H9 (cell line): ENCODE results near the gene WDR54. TPM values are rescaled to one million over a fixed set of nuclear protein-coding genes. Genes with fewer than 3 reads are reported as not detected.
A peak's percentile ranks its signal among the peaks of the same experiment; 100 is the strongest.

Experiments
- DNase-seq: peaks from one replicate; pipeline ENCODE4 v3.0.0-alpha.2; 2017
- H2AFZ ChIP-seq: one replicate; pipeline ENCODE4 v1.6.1; 2013; ENCODE audit warnings: mild to moderate bottlenecking, low read length, control low read depth, moderate library complexity
- H2AK5ac ChIP-seq: 2 replicates; pipeline ENCODE4 v1.6.1; 2013; ENCODE audit warnings: low read length, control low read depth, mixed read lengths; ENCODE audit not compliant: insufficient read length
- H2BK120ac ChIP-seq: one replicate; pipeline ENCODE4 v1.6.1; 2013; ENCODE audit warnings: low read depth, mild to moderate bottlenecking, low read length, control low read depth, inconsistent platforms; ENCODE audit not compliant: poor library complexity, severe bottlenecking
- H2BK12ac ChIP-seq: 2 replicates; pipeline ENCODE4 v1.6.1; 2013; ENCODE audit warnings: low read length, control low read depth, mixed read lengths, low read depth; ENCODE audit not compliant: insufficient read length
- H2BK15ac ChIP-seq: 2 replicates; pipeline ENCODE4 v1.6.1; 2013; ENCODE audit warnings: low read depth, low read length, control low read depth
- H2BK20ac ChIP-seq: one replicate; pipeline ENCODE4 v1.6.1; 2013; ENCODE audit warnings: low read depth, mild to moderate bottlenecking, low read length, control low read depth, inconsistent platforms; ENCODE audit not compliant: poor library complexity, severe bottlenecking
- H2BK5ac ChIP-seq: 2 replicates; pipeline ENCODE4 v1.6.1; 2013; ENCODE audit warnings: low read length, control low read depth, mixed read lengths; ENCODE audit not compliant: insufficient read length
- H3K14ac ChIP-seq: 2 replicates; pipeline ENCODE4 v1.6.1; 2013; ENCODE audit warnings: low read length, control low read depth; ENCODE audit not compliant: insufficient read depth
- H3K18ac ChIP-seq: 2 replicates; pipeline ENCODE4 v1.6.1; 2013; ENCODE audit warnings: low read depth, mild to moderate bottlenecking, mixed read lengths, low read length, control low read depth; ENCODE audit not compliant: insufficient read length
- H3K23ac ChIP-seq: 2 replicates; pipeline ENCODE4 v1.6.1; 2013; ENCODE audit warnings: low read length, control low read depth, mixed read lengths, low read depth; ENCODE audit not compliant: insufficient read length
- H3K23me2 ChIP-seq: 2 replicates; pipeline ENCODE4 v1.6.1; 2013; ENCODE audit warnings: low read depth, mild to moderate bottlenecking, mixed read lengths, low read length, control low read depth; ENCODE audit not compliant: insufficient read length, poor library complexity, severe bottlenecking
- H3K27ac ChIP-seq: 2 replicates; pipeline ENCODE4 v1.5.1; 2013; ENCODE audit warnings: low read length, control low read depth, mixed read lengths, low read depth; ENCODE audit not compliant: insufficient read length
- H3K27me3 ChIP-seq: 2 replicates; pipeline ENCODE4 v1.6.1; 2013; ENCODE audit warnings: low read length, control low read depth, inconsistent platforms; ENCODE audit not compliant: insufficient read depth
- H3K4ac ChIP-seq: 2 replicates; pipeline ENCODE4 v1.6.1; 2013; ENCODE audit warnings: low read depth, mild to moderate bottlenecking, control low read depth, inconsistent platforms, low read length, moderate library complexity
- H3K4me1 ChIP-seq: 2 replicates; pipeline ENCODE4 v1.6.1; 2013; ENCODE audit warnings: low read length, control low read depth, inconsistent platforms; ENCODE audit not compliant: insufficient read depth
- H3K4me2 ChIP-seq: 2 replicates; pipeline ENCODE4 v1.6.1; 2013; ENCODE audit warnings: low read length, control low read depth, mixed read lengths; ENCODE audit not compliant: insufficient read length, insufficient read depth
- H3K56ac ChIP-seq: 2 replicates; pipeline ENCODE4 v1.6.1; 2013; ENCODE audit warnings: low read depth, mild to moderate bottlenecking, mixed read lengths, low read length, control low read depth; ENCODE audit not compliant: insufficient read length
- H3K79me1 ChIP-seq: 2 replicates; pipeline ENCODE4 v1.6.1; 2013; ENCODE audit warnings: low read depth, mild to moderate bottlenecking, moderate library complexity, low read length, control low read depth, inconsistent platforms; ENCODE audit not compliant: insufficient read depth, poor library complexity, severe bottlenecking
- H3K79me2 ChIP-seq: 2 replicates; pipeline ENCODE4 v1.6.1; 2013; ENCODE audit warnings: low read length, control low read depth, inconsistent platforms; ENCODE audit not compliant: insufficient read depth
- H3K9ac ChIP-seq: 2 replicates; pipeline ENCODE4 v1.6.1; 2013; ENCODE audit warnings: low read length, control low read depth, mixed read lengths; ENCODE audit not compliant: insufficient read length; ENCODE audit errors: extremely low read depth
- H3K9me3 ChIP-seq: one replicate; pipeline ENCODE4 v1.6.1; 2013; ENCODE audit warnings: low read depth, low read length, inconsistent platforms; ENCODE audit not compliant: control insufficient read depth
- H3T11ph ChIP-seq: one replicate; pipeline ENCODE4 v1.6.1; 2013; ENCODE audit warnings: mild to moderate bottlenecking, low read length, control low read depth, inconsistent platforms
- H4K20me1 ChIP-seq: one replicate; pipeline ENCODE4 v1.6.1; 2013; ENCODE audit not compliant: control insufficient read depth, insufficient read length, insufficient read depth
- H4K5ac ChIP-seq: 2 replicates; pipeline ENCODE4 v1.6.1; 2013; ENCODE audit warnings: low read depth, mild to moderate bottlenecking, mixed read lengths, low read length, control low read depth; ENCODE audit not compliant: insufficient read length
- H4K8ac ChIP-seq: replicated peaks from 2 replicates; pipeline ENCODE4 v1.6.1; 2013; ENCODE audit warnings: low read length, control low read depth, mixed read lengths, low read depth; ENCODE audit not compliant: insufficient read length
- H4K91ac ChIP-seq: 2 replicates; pipeline ENCODE4 v1.6.1; 2013; ENCODE audit warnings: low read depth, mild to moderate bottlenecking, moderate library complexity, mixed read lengths, low read length, control low read depth; ENCODE audit not compliant: insufficient read length
- H3K27ac Mint-ChIP-seq, 3 experiments: 2 replicates in 2 of 3; 3 replicates in 1 of 3; pipeline ENCODE4 v1.8.0; 2020 to 2021; ENCODE audit warnings: mixed read lengths in 3 of 3, mild to moderate bottlenecking in 1 of 3, moderate library complexity in 1 of 3
- H3K27me3 Mint-ChIP-seq: 2 replicates; pipeline ENCODE4 v1.8.0; 2021; ENCODE audit warnings: low read depth, mild to moderate bottlenecking, moderate library complexity, mixed read lengths
- H3K36me3 Mint-ChIP-seq, 3 experiments: 2 replicates in 2 of 3; 3 replicates in 1 of 3; pipeline ENCODE4 v1.8.0; 2020 to 2021; ENCODE audit warnings: low read depth in 3 of 3, mixed read lengths in 3 of 3; ENCODE audit not compliant: insufficient read depth in 1 of 3
- H3K4me1 Mint-ChIP-seq, 2 experiments: 2 replicates each; pipeline ENCODE4 v1.8.0; 2020; ENCODE audit warnings: mixed read lengths in 2 of 2
- H3K4me3 Mint-ChIP-seq, 2 experiments: 2 replicates in 1 of 2; 3 replicates in 1 of 2; pipeline ENCODE4 v1.8.0; 2020 to 2021; ENCODE audit warnings: mild to moderate bottlenecking in 2 of 2, mixed read lengths in 2 of 2, moderate library complexity in 1 of 2
- H3K9me3 Mint-ChIP-seq, 2 experiments: 2 replicates in 1 of 2; 3 replicates in 1 of 2; pipeline ENCODE4 v1.8.0; 2020; ENCODE audit warnings: mild to moderate bottlenecking in 2 of 2, mixed read lengths in 2 of 2, moderate library complexity in 1 of 2
- WGBS: extraction: QIAGEN DNeasy Blood & Tissue Kit; methylation state at CpG from one replicate; pipeline ENCODE4 v1.1.7; 2013; ENCODE audit warnings: missing lambda C conversion rate, low lambda C conversion rate, mixed read lengths; ENCODE audit not compliant: insufficient read length; ENCODE audit errors: extremely low coverage; 5-methylcytosine and 5-hydroxymethylcytosine counted together
- total RNA-seq: library from RNA; stranded (reverse); gene quantifications from 2 replicates; pipeline ENCODE4 v1.2.1, GENCODE V29; 2021
- TF ChIP-seq, protein P1 (sequence below): fragments of 200-600 bp; sonication (generic); conservative IDR thresholded peaks from 3 replicates; pipeline ENCODE4 v1.8.0; 2021; ENCODE audit warnings: antibody characterized with exemption, mild to moderate bottlenecking

The WDR54 gene
- total RNA-seq, 1 experiment from 2014 or later: 66.4 TPM

DNA sequence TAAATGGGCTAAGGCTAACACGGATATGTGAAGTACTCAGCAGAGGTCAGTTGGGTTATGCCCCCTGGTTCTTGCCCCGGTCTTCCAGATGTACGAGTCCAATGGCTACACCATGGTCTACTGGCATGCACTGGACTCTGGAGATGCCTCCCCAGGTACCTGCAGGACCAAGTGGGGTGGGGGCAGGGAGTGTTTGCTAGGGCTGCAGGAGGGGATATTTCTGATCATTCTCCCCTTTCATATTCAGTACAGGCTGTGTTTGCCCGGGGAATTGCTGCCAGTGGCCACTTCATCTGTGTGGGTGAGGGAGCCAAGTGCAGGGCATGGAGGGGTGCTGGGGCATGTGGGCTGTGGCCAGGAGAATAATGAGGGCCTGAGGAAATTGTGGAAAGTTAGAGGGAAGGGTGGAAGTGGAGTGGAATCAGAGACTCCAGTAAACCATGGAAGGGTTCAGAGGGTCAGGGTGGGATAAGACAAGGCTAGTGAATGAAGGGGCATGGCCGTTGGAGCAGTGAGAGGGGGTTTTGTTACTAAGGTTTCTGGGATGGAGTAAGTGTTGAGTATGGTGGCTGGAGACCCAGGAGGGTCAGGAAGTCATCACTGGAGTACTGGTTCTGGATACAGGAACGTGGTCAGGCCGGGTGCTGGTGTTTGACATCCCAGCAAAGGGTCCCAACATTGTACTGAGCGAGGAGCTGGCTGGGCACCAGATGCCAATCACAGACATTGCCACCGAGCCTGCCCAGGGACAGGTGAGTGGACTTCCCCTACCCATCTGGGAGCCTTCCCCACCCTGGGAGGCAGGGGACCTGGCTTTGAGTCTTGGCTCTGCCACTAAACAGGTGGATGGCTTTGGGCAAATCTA lies 1.9 kb downstream of the WDR54 start:
- no peak overlapping the region for H2AK5ac ChIP-seq
- H3K14ac ChIP-seq: no peak overlapping the region
- no peak overlapping the region for H3K27ac ChIP-seq
- no peaks in the 10 kb centered on the region; a peak in 1 of 5 replicates for H3K9me3 Mint-ChIP-seq
- no peak overlapping the region for H3K27ac Mint-ChIP-seq
- no peak for DNase-seq
- peaks cover 9% of the 10 kb centered on the region for H3K23me2 ChIP-seq
- no peaks in the 10 kb centered on the region for H3K4me1 ChIP-seq
- H4K20me1 ChIP-seq: no peaks in the 10 kb centered on the region
- no peak overlapping the region for H2BK120ac ChIP-seq
- TF ChIP-seq, protein P1, sequence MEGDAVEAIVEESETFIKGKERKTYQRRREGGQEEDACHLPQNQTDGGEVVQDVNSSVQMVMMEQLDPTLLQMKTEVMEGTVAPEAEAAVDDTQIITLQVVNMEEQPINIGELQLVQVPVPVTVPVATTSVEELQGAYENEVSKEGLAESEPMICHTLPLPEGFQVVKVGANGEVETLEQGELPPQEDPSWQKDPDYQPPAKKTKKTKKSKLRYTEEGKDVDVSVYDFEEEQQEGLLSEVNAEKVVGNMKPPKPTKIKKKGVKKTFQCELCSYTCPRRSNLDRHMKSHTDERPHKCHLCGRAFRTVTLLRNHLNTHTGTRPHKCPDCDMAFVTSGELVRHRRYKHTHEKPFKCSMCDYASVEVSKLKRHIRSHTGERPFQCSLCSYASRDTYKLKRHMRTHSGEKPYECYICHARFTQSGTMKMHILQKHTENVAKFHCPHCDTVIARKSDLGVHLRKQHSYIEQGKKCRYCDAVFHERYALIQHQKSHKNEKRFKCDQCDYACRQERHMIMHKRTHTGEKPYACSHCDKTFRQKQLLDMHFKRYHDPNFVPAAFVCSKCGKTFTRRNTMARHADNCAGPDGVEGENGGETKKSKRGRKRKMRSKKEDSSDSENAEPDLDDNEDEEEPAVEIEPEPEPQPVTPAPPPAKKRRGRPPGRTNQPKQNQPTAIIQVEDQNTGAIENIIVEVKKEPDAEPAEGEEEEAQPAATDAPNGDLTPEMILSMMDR: no peak
- WGBS: no CpG with 5 or more reads among the region's 9 CpGs
- H3K79me1 ChIP-seq: no peaks in the 10 kb centered on the region
- no peak overlapping the region for H3K18ac ChIP-seq
- H4K91ac ChIP-seq: no peak overlapping the region
- no peak overlapping the region for H3K4ac ChIP-seq
- peaks cover 17 to 46% (median 42%) of the 10 kb centered on the region in 3 experiments for H3K36me3 Mint-ChIP-seq
- H3K79me2 ChIP-seq: no peaks in the 10 kb centered on the region
- peak overlapping the region; percentile 94 to 98; a peak in 3 of 5 replicates for H3K4me3 Mint-ChIP-seq
- H3K56ac ChIP-seq: no peak overlapping the region
- H3K9me3 ChIP-seq: no peaks in the 10 kb centered on the region
- no peak overlapping the region for H2BK5ac ChIP-seq
- no peak overlapping the region for H2BK20ac ChIP-seq
- no peak overlapping the region for H3K4me2 ChIP-seq
- no peak overlapping the region for H3K9ac ChIP-seq
- H3T11ph ChIP-seq: no peak overlapping the region
- H3K27me3 ChIP-seq: no peaks in the 10 kb centered on the region
- H2BK12ac ChIP-seq: no peak overlapping the region
- no peak overlapping the region for H3K23ac ChIP-seq
- no peak overlapping the region for H2BK15ac ChIP-seq
- H2AFZ ChIP-seq: no peak overlapping the region
- peaks cover 11 to 14% of the 10 kb centered on the region in 2 experiments for H3K4me1 Mint-ChIP-seq
- H4K8ac ChIP-seq: no peak overlapping the region
- peaks cover 25% of the 10 kb centered on the region for H3K27me3 Mint-ChIP-seq
- no peak overlapping the region for H4K5ac ChIP-seq
